Erythroblast (primary cell): ENCODE results near the gene MAEA.

Source experiments
- GATA1 ChIP-seq: IDR thresholded peaks from 2 replicates; pipeline ENCODE4 v1.6.1; 2011; ENCODE audit warnings: low read depth, mild to moderate bottlenecking, control low read depth, low read length, moderate library complexity
- POLR2A ChIP-seq: IDR thresholded peaks from 2 replicates; pipeline ENCODE4 v1.6.1; 2011; ENCODE audit warnings: mild to moderate bottlenecking, low read length

- TF ChIP-seq POLR2A, result no peak
- TF ChIP-seq GATA1, result no peak
Measured at GRCh38 chr4:1354136-1354982, 64.7 kb downstream of the MAEA start.
